ENCODE measurements around the gene SGPP1.

SGPP1 gene

GRCh38 chr14:63747846-63748245, 20.0 kb upstream of the SGPP1 start:
- no peak for DNase-seq (ENCODE audit: low read depth)
- H3K4me3 ChIP-seq (ENCODE audit: control insufficient read depth, low read depth, low read length), result no peak overlapping the region
- no peak for TF ChIP-seq CTCF (IDR thresholded peaks at IDR 0.05; ENCODE audit: control insufficient read depth, insufficient read depth, low read depth, low read length, missing control alignments)

- no peak overlapping the region for H3K4me3 ChIP-seq (ENCODE audit: control insufficient read depth, low read depth, low read length)
- no peak for TF ChIP-seq CTCF (IDR thresholded peaks at IDR 0.05; ENCODE audit: control insufficient read depth, insufficient read depth, low read depth, low read length, missing control alignments)
- no peak for DNase-seq (ENCODE audit: low read depth)
These were observed 18.1 kb upstream of the SGPP1 start for GRCh38 chr14:63745858-63746425.

GRCh38 chr14:63745272-63745671, 17.4 kb upstream of the SGPP1 start:
- DNase-seq (ENCODE audit: low read depth), result no peak
- TF ChIP-seq CTCF (IDR thresholded peaks at IDR 0.05; ENCODE audit: control insufficient read depth, insufficient read depth, low read depth, low read length, missing control alignments), result no peak
- H3K4me3 ChIP-seq (ENCODE audit: control insufficient read depth, low read depth, low read length), result no peak overlapping the region

- no peak for TF ChIP-seq CTCF (IDR thresholded peaks at IDR 0.05; ENCODE audit: control insufficient read depth, insufficient read depth, low read depth, low read length, missing control alignments)
- DNase-seq (ENCODE audit: low read depth), result no peak
These were observed 9.7 kb upstream of the SGPP1 start for GRCh38 chr14:63737582-63738006.

GRCh38 chr14:63735720-63736119, 7.9 kb upstream of the SGPP1 start:
- DNase-seq (ENCODE audit: low read depth), result no peak
- H3K4me3 ChIP-seq (ENCODE audit: control insufficient read depth, low read depth, low read length), result no peak overlapping the region

More at GRCh38 chr14:63737582-63738006, 9.7 kb upstream of the SGPP1 start:
- H3K4me3 ChIP-seq (ENCODE audit: control insufficient read depth, low read depth, low read length), result no peak overlapping the region

GRCh38 chr14:63730659-63731058, 2.8 kb upstream of the SGPP1 start:
- H3K4me3 ChIP-seq (ENCODE audit: control insufficient read depth, low read depth, low read length), result no peak overlapping the region
- no peak for TF ChIP-seq CTCF (IDR thresholded peaks at IDR 0.05; ENCODE audit: control insufficient read depth, insufficient read depth, low read depth, low read length, missing control alignments)
- no peak for DNase-seq (ENCODE audit: low read depth)

More at GRCh38 chr14:63735720-63736119, 7.9 kb upstream of the SGPP1 start:
- no peak for TF ChIP-seq CTCF (IDR thresholded peaks at IDR 0.05; ENCODE audit: control insufficient read depth, insufficient read depth, low read depth, low read length, missing control alignments)
